Stomach (tissue), 4 donors: ENCODE data around the gene KCNK1.

Source experiments
- CTCF ChIP-seq, 7 experiments: fragments of 450-650 bp in 4 of 7; fragments of 200-600 bp in 3 of 7; sonication (generic) in 3 of 7; IDR thresholded peaks; one replicate each; pipeline ENCODE4 v1.5.1; 2016 to 2019; ENCODE audit warnings: antibody characterized with exemption in 7 of 7, control low read depth in 2 of 7, mild to moderate bottlenecking in 1 of 7
- EP300 ChIP-seq: sonication (generic); formaldehyde crosslinking; IDR thresholded peaks from one replicate; pipeline ENCODE4 v1.6.1; 2017; ENCODE audit warnings: antibody characterized with exemption
- POLR2A ChIP-seq, 4 donors: fragments of 450-650 bp; IDR thresholded peaks; one replicate each; pipeline ENCODE4 v1.6.1; 2016; ENCODE audit warnings: antibody characterized with exemption in 4 of 4, control low read depth in 2 of 4, mild to moderate bottlenecking in 1 of 4, moderate library complexity in 1 of 4
- POLR2AphosphoS5 ChIP-seq, 3 donors: sonication (generic); formaldehyde crosslinking; IDR thresholded peaks; one replicate each; pipeline ENCODE4 v1.6.1; 2016; ENCODE audit warnings: antibody characterized with exemption in 3 of 3

GRCh38 chr1:233598891-233599541, 14.9 kb upstream of the KCNK1 start:
- TF ChIP-seq POLR2A (IDR thresholded peaks at IDR 0.05) (no peak), CTCF (IDR thresholded peaks at IDR 0.05) (no peak), EP300 (no peak), POLR2AphosphoS5 (IDR thresholded peaks at IDR 0.05) (no peak)
